GM18870 (cell line): ENCODE results near the gene MYO18A.

Experiments
- ATAC-seq: cut with Tn5 transposase; IDR thresholded peaks from one replicate; pipeline ENCODE4 v1.9.1; 2021; ENCODE audit warnings: moderate library complexity; ENCODE audit not compliant: unreplicated experiment

MYO18A gene

DNA sequence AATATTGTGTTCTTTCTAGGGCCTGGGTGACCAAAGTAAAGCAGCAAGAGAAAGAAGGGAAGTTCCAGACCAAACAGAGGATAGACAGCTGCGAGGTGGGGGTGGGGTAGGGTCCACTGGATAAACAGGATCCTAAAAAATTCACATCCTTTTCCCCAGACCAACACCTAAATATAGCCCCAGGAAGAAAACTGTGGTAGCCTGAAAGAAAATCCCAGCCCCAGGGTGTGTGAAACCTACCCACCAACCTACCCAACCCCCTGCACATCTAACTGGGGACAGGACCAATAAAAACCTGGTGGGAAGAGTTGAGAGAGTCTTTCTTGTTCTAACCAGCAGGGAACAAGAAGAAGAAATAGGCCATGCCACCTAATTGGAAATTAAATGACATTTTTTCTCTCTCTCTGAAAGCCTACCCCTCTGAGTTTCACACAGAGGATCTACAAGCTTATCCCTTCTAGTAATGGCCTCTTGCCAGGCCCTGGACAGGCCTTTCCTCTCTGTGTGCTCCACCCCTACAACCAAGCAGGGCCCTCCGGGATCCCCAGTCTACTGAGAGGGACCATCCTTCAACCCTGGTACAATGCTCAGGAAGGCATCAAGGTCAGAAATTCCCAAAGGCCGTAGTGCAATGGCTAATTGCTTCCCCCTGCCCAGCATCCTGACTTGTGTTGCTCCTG lies 12.0 kb downstream of the MYO18A start:
- ATAC-seq, result no peak

GRCh38 chr17:29167393-29168078 lies 12.7 kb downstream of the MYO18A start:
- ATAC-seq, result no peak

GRCh38 chr17:29166507-29166887 lies 13.7 kb downstream of the MYO18A start:
- no peak for ATAC-seq

DNA sequence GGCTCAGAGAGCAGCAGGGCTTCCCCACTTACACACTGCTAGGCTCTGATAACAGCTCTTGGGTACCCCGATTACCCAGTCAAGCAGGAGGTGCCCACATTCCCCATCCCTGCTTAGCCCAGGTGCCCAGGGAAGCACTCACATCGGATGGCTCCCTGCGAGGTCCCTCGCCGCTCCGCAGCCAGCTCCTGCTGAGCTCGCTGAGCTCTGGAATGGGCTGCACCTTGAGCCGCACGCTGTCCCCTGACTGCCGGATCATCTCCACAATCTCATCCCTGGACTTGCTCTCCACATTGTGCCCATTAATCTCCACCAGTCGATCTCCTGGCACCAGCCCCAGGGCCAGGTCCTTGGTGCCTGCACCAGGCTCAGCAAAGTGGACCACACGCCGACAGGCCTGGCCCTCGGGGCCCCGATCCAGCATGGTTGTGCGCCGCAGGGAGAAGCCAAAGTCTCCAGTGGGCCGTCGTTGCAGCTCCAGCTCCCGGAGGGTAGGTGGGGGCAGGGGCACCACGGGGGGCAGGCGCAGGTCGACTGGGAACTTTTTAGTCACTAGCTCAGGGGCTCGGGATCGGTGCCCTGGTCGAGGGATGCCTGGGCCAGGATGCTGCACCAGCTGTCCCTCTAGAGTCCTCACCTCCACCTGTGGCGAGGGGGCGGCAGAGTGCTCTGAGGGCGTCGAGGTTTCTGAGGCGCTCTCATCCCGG lies 14.2 kb downstream of the MYO18A start:
- no peak for ATAC-seq

DNA sequence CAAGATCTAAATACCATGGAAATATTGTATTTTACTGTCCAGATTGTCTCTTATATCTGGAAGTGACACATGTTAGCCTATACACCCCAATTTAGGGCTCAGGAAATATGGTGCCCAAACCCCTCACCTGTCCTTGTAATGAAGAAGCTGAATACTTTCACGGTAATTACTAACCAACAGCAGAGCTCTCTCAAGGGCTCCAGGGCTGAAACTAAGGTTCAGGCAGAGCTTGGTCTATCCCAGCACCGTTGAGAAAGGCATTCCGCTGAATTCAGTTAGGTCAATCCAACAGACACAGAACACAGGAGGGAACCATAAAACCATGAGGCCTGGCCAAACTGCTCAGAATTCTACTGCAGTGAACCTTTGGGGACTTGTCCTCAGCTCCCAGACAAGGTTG lies 14.9 kb downstream of the MYO18A start:
- ATAC-seq, result no peak

DNA sequence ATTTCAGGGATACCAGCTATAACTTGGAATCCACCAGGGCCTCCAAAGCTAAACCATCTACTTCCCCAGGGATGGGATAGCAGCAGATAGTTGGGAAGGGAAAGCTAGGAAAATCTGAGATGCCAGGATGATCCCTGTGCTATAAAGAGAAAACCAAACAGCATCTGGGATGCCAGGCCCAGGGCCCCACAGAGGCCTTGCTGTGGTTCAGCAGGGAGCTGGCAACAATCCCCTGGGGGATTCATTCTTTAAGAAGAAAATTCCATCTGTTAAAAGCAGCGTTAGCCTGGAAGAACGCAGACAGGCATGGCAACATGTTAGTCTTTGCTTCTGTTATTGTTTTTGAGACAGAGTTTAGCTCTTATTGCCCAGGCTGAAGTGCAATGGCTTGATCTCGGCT lies 16.6 kb downstream of the MYO18A start:
- ATAC-seq, result no peak

DNA sequence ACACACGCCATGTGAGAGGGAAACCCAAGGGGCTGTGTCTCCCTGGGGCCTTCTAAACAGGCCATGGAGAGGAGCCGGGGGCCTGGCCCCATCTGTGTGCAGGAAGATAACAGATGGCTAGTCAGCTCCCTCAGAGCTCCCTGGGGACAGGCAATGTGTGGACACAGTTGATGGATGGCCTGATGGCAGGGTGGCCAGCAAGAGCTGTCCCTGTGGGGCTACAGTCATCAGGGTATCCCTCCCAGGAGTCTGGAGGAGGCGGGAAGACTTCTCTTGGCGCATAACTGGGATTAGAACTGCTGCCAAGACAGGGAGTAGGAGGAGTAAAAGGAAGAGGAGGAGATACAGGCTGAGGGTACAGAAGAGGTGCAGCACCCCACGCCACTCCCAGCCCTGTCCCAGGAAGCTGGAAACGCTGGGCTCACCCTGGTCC lies 17.3 kb downstream of the MYO18A start:
- no peak for ATAC-seq

DNA sequence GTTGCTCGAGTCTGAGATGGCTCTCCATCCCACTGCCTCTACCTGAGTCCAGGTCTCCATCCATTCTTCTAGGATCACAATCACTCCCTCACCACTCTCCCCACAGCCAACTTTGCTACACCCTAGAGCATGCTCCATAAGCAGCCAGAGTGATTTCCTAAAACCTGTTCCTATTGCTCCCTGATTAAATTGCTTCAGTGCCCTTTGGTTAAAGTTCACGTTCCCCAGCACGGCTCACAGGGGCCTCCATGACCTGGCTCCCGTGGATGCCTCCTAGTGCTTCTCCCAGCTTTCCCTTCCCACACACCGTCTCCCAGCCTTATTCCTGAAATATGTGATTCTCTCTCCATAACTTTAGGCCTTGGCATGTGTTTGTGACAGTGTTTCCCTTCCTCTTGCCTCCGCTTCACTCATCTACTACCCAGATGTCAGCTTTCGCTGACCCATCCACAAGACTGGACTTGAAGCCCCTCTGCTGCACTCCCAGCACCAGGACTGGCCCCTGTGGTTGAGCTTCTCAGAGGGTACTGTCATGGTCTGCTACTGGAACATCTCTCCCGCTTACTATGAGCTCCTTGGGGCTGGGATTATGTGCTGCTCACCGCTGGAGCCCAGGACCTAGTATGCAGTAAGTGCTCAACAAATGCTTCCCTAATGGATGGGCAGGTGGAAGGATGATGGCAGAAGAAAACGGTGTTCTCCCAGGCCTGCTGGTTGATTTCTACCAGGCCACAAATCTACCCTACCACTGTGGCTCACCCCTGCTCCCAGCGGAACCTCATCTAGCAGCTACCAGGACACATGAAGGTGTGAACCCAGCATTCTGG lies 17.9 kb downstream of the MYO18A start:
- ATAC-seq, result no peak

- ATAC-seq, result no peak
Measured at GRCh38 chr17:29160253-29160652, 19.9 kb downstream of the MYO18A start.

DNA sequence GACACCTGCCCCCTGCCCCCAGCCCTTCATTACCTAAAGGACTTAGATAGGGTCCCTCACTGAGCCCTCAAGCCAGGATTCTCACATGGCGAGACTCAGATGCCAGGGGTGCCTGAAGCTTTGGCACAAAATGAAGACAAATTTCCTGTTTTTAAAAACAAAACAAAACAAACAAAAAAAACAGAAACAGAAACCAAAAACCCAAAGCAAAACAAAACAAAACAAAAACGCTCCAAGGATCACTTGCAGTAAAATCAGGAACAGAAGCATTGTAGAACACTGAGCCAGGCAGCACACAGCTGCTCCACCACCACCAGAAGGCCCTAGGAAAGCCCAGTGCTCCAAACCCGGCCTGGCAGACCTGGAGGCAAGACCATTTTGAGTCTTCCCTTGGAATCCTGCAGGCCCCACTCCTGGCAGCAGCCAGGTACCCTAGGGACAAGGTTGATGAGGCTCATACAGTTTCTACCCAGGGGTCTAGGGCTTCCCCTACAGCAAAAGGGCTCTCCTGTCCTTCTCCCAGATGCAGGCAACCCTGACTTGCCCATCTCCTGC lies 20.8 kb downstream of the MYO18A start:
- no peak for ATAC-seq

GRCh38 chr17:29158488-29159275 lies 21.5 kb downstream of the MYO18A start:
- ATAC-seq, result no peak

- no peak for ATAC-seq
Measured at GRCh38 chr17:29158096-29158487, 22.1 kb downstream of the MYO18A start.

- no peak for ATAC-seq
Measured at GRCh38 chr17:29157310-29157709, 22.9 kb downstream of the MYO18A start.

DNA sequence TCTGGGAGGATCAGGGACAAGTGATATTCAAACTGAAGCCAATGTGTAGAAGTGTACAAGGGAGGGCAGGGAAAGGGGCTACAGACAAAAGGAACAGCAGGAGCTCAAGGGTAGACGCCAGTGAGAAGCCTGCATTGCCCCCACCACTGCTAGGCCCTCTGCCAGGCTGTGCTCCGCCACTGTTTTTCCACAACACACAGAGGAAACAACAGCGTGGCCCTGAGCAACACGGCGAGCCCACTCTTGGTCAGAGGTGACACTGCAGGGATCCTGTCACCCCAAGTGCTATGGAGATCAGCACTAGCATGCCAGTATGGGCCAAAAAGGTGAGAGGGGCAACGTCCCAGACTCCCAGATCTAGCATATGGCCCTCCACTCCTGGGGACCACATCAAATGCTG lies 23.4 kb downstream of the MYO18A start:
- ATAC-seq, result no peak

GRCh38 chr17:29155966-29156338 lies 24.2 kb downstream of the MYO18A start:
- no peak for ATAC-seq

GRCh38 chr17:29155227-29155965 lies 24.8 kb downstream of the MYO18A start:
- ATAC-seq, result no peak

DNA sequence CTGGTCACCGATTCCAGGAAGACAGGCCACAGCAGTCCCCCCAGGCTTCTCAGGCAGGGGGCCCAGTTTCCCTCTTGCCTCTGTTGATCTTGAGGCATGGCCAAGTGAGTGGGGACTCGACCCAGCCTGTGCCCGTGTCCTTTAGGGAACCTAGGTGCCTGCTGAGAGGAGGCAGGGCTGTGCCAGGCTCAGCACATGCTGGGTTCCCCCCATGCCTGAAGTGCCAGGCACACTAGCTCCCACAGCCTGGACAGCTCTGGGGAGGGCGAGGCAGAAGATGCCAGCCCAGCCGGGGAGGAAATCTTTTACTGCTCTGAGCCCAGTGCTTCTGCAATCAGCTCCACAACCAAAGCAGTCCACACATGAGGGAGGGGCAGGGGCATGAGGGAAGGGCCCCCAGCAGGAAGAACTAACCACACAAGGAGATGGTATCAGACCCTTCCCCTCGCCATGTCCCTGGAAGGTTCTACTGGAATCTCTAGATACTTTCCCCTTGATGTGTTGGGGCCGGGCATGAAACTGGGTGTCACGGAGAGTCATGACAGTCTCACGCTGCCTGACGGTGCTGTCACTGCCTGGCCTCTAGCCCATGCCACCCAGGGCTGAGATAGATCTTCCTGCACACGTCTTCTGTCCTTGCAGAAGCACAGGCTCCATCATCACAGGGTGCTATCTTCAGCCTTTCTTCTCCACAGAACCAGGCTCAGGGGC lies 25.5 kb downstream of the MYO18A start:
- no peak for ATAC-seq

DNA sequence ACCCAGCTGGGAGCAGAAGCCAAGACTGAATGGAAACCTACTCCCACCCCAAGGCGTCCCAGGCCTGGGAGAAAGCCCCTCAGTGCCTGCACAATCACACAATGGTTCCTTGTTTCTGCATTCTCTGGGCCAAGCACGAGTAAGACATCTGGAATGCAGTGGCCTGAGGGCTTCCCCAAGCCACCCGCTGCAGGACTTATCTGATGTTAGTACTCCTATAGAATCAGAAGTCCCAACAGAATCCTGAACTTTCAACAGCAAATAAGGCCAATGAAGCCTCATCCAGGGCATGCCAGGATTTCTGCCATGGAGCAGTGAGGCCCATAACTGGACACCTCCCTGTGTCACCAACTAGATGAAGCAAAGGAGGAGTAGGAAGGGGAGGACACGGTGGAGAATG lies 28.6 kb downstream of the MYO18A start:
- no peak for ATAC-seq

GRCh38 chr17:29150161-29150560 lies 30.0 kb downstream of the MYO18A start:
- ATAC-seq, result no peak
